Skin of body (tissue), 2 donors: Measurements from ENCODE around the gene RPS6KA2. TPM values are rescaled to one million over a fixed set of nuclear protein-coding genes. Genes with fewer than 3 reads are reported as not detected.

Experiments
- DNase-seq: peaks from one replicate; lab custom pipeline; 2025; lab: John Stamatoyannopoulos, UW
- total RNA-seq: library from RNA; depleted of rRNA; stranded (reverse); fragments of >200 nt; gene quantifications from one replicate; pipeline ENCODE4 v1.2.3, GENCODE V29; 2014

RPS6KA2 gene
- total RNA-seq, 1 donor from 2014 or later, result 11.7 TPM

GRCh38 chr6:166436195-166437139, 190.6 kb downstream of the RPS6KA2 start:
- DNase-seq, result no peak

- DNase-seq, result no peak
These were observed 191.5 kb downstream of the RPS6KA2 start for GRCh38 chr6:166435574-166435973.

GRCh38 chr6:166434336-166434735, 192.7 kb downstream of the RPS6KA2 start:
- DNase-seq, result no peak

- no peak for DNase-seq
These were observed 194.0 kb downstream of the RPS6KA2 start for GRCh38 chr6:166433096-166433495.

- DNase-seq, result no peak
These were observed 196.8 kb downstream of the RPS6KA2 start for GRCh38 chr6:166430269-166430668.

- no peak for DNase-seq
These were observed 202.6 kb downstream of the RPS6KA2 start for GRCh38 chr6:166424431-166424830.

GRCh38 chr6:166423781-166424180, 203.3 kb downstream of the RPS6KA2 start:
- no peak for DNase-seq

- no peak for DNase-seq
These were observed 203.9 kb downstream of the RPS6KA2 start for GRCh38 chr6:166423051-166423745.

- no peak for DNase-seq
These were observed 204.7 kb downstream of the RPS6KA2 start for GRCh38 chr6:166422201-166422940.

- DNase-seq, result no peak
These were observed 206.7 kb downstream of the RPS6KA2 start for GRCh38 chr6:166420351-166420750.

- no peak for DNase-seq
These were observed 207.3 kb downstream of the RPS6KA2 start for GRCh38 chr6:166419717-166420116.

- no peak for DNase-seq
These were observed 207.8 kb downstream of the RPS6KA2 start for GRCh38 chr6:166419286-166419685.

- DNase-seq, result no peak
These were observed 208.3 kb downstream of the RPS6KA2 start for GRCh38 chr6:166418691-166419143.

GRCh38 chr6:166417285-166417691, 209.8 kb downstream of the RPS6KA2 start:
- DNase-seq, result no peak

GRCh38 chr6:166415833-166416347, 211.2 kb downstream of the RPS6KA2 start:
- DNase-seq, result no peak

GRCh38 chr6:166415306-166415705, 211.7 kb downstream of the RPS6KA2 start:
- no peak for DNase-seq

- DNase-seq, result no peak
These were observed 213.5 kb downstream of the RPS6KA2 start for GRCh38 chr6:166413491-166413951.

GRCh38 chr6:166412911-166413384, 214.1 kb downstream of the RPS6KA2 start:
- DNase-seq, result no peak

GRCh38 chr6:166412156-166412910, 214.7 kb downstream of the RPS6KA2 start:
- DNase-seq, result no peak

GRCh38 chr6:166411721-166412151, 215.3 kb downstream of the RPS6KA2 start:
- DNase-seq, result no peak
